Activated naive CD8-positive, alpha-beta T cell treated with anti-CD3 and anti-CD28 coated beads, Interleukin-2, amount 10 ng/mL, durations not matched to agents 7 days and 5 days (primary cell): Measurements from ENCODE around the gene MISP. TPM values are rescaled to one million over a fixed set of nuclear protein-coding genes. Genes with fewer than 3 reads are reported as not detected.
"Not testable (repeated sequence)": the region's sequence is repeated elsewhere in the genome, so short reads cannot be mapped to it uniquely, and the experiment has no call there.

Experiments used
- ATAC-seq: fragments of 150-1000 bp; cut with Tn5 transposase; one replicate; pipeline ENCODE4 v1.10.0; 2021; ENCODE audit warnings: low read depth, moderate library complexity
- POLR2A ChIA-PET: fragments of 350-600 bp; sonication (Branson Sonifier 250); formaldehyde crosslinking; loops from one replicate; lab custom pipeline; 2021; ENCODE audit warnings: antibody characterized with exemption; lab: Charles Lee
- DNase-seq: peaks from one replicate; pipeline ENCODE4 v3.0.0; 2021
- H3K27ac Mint-ChIP-seq: one replicate; pipeline ENCODE4 v1.8.0; 2022; ENCODE audit warnings: mild to moderate bottlenecking, mixed read lengths
- H3K27me3 Mint-ChIP-seq: one replicate; pipeline ENCODE4 v1.8.0; 2022; ENCODE audit warnings: mild to moderate bottlenecking, moderate library complexity, mixed read lengths
- H3K36me3 Mint-ChIP-seq: one replicate; pipeline ENCODE4 v1.8.0; 2021; ENCODE audit warnings: mild to moderate bottlenecking, mixed read lengths
- H3K4me1 Mint-ChIP-seq: one replicate; pipeline ENCODE4 v1.8.0; 2021; ENCODE audit warnings: mixed read lengths
- H3K4me3 Mint-ChIP-seq: one replicate; pipeline ENCODE4 v1.8.0; 2022; ENCODE audit warnings: mild to moderate bottlenecking, moderate library complexity, mixed read lengths
- H3K9me3 Mint-ChIP-seq: one replicate; pipeline ENCODE4 v1.8.0; 2021; ENCODE audit warnings: mixed read lengths
- total RNA-seq, 2 experiments: library from RNA; stranded (reverse); gene quantifications; one replicate each; pipeline ENCODE4 v1.2.3, GENCODE V29; 2021

The MISP gene
- total RNA-seq, 2 experiments from 2014 or later, result not detected

DNA sequence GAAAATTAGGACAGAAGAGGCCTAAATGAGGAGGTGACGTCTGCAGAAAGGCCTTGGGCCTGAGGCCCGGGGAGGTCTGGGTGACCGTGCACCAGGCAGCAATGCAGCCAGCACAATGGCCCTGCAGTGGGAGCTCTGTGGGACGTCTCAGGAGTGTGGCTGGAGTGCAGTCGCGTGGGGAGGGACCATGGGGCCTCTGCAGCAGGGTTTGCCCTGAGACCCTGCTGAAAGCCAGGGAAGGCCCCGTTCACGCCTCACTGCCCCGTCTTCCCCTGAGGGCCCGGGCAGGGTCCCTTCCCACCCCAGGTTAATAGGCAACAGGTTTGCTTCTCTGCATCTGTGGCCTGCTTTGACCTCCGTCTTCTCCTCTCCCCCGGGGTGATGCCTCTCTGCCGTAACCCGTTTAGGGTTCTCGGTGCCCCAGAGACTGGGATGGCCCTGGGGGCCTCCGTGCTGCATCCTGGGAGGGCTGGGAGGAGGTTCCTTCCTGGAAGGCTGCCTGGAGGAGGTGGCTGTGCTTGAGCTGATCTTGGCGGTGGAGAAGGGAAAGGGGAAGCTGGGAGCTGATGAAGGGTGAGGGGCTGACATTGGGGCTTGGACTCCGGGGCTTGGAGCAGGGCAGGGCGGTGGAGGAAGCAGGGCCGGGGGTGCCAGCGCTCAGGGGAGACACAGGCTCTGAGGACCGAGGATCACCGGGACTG, 32.5 kb upstream of the MISP start:
- no peak overlapping the region for H3K4me3 Mint-ChIP-seq
- H3K36me3 Mint-ChIP-seq, result no peaks in the 10 kb centered on the region
- peak overlapping the region; percentile 56 for H3K27ac Mint-ChIP-seq
- H3K4me1 Mint-ChIP-seq, result peaks cover 1% of the 10 kb centered on the region
- peaks cover 19% of the 10 kb centered on the region for H3K27me3 Mint-ChIP-seq
- no peak for DNase-seq
- peaks cover 7% of the 10 kb centered on the region for H3K9me3 Mint-ChIP-seq
- POLR2A ChIA-PET, result no interaction called here
- no peak for ATAC-seq

GRCh38 chr19:718991-719512, 31.9 kb upstream of the MISP start:
- Mint-ChIP-seq H3K27ac (no peak overlapping the region), H3K4me1 (peaks cover 1% of the 10 kb centered on the region), H3K9me3 (peaks cover 7% of the 10 kb centered on the region), H3K36me3 (no peaks in the 10 kb centered on the region), H3K27me3 (peaks cover 22% of the 10 kb centered on the region), H3K4me3 (no peak overlapping the region)
- ATAC-seq (no peak), DNase-seq (no peak)
- POLR2A ChIA-PET, result interaction anchor here (0.6 kb wide), 1 partner anchor 565 kb away, joined by 3 read pairs; no protein-coding TSS in a partner anchor

- H3K27me3 Mint-ChIP-seq, result peaks cover 23% of the 10 kb centered on the region
- H3K4me3 Mint-ChIP-seq, result no peak overlapping the region
- DNase-seq (no peak), ATAC-seq (no peak)
- H3K4me1 Mint-ChIP-seq, result peaks cover 1% of the 10 kb centered on the region
- peaks cover 7% of the 10 kb centered on the region for H3K9me3 Mint-ChIP-seq
- no peak overlapping the region for H3K27ac Mint-ChIP-seq
- POLR2A ChIA-PET, result no interaction called here
- H3K36me3 Mint-ChIP-seq, result no peaks in the 10 kb centered on the region
Measured at GRCh38 chr19:719636-720344, 31.1 kb upstream of the MISP start.

DNA sequence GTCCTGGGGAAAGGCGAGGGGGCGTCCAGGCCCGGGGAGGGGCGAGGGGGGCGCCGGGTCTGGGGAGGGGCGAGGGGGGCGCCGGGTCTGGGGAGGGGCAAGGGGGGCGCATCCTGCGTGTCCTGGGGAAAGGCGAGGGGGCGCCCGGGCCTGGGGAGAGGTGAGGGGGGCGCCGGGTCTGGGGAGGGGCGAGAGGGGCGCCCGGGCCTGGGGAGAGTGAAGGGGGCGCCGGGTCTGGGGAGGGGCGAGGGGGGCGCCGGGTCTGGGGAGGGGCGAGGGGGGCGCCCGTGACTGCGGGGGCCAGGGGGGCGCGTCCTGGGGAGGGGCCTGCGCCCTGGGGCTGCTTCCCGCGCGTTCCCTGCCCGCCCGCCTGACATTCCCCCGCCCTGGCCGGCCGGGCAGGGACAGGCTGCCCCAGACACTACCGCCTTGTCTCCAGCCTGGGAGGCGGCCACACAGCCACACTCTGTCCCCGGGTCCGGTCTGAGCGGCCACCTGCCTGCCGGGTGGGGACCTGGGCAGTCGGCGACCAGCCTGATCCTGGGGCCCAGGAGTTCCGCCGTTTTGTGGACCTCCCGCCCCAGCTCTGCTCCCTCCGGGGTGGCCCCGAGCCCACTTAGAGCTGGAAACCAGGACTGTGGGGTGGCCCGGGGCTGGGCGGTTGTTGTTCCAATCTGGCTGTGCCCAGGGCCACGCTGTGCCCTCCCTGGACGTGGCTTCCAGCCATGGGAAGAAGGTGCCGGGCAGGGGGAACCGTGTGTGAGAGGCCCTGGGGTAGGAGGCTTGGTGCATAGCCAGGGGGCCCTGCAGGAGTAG, 30.4 kb upstream of the MISP start:
- Mint-ChIP-seq H3K36me3 (no peaks in the 10 kb centered on the region), H3K4me1 (peaks cover 1% of the 10 kb centered on the region), H3K27ac (no peak overlapping the region), H3K27me3 (peaks cover 20% of the 10 kb centered on the region), H3K4me3 (no peak overlapping the region), H3K9me3 (peaks cover 3% of the 10 kb centered on the region)
- POLR2A ChIA-PET, result no interaction called here
- ATAC-seq, result no peak
- DNase-seq, result no peak

DNA sequence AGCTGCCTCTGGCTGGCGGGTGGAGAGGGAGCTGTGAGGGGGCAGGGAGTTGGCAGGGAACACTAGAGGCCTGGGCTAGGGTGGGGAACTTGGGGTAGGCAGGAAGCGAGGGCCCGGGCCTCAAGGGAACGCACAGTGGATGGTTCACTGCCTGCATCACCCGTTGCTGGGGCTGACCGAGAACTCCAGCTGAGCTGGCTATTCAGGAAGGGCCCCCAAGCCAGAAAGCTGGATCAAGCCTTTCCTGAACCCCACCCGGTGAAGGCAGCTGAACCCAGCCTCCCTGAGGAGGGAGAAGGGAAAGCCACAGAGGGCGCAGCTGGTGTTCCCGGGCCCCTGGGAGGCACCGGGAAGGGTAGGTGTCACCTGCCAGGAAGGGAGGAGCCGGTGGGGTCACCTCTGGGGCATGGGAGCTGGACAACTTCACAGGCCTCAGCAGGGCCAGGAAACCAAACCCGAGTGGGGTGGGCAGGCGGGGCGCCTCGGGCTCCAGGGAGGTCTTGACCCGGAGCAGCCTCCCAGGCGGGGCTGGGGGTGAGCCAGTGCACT, 28.3 kb upstream of the MISP start:
- no peak for DNase-seq
- Mint-ChIP-seq H3K4me1 (peaks cover 1% of the 10 kb centered on the region), H3K36me3 (no peaks in the 10 kb centered on the region), H3K4me3 (no peak overlapping the region), H3K27me3 (peaks cover 18% of the 10 kb centered on the region), H3K9me3 (no peaks in the 10 kb centered on the region), H3K27ac (no peak overlapping the region)
- ATAC-seq, result no peak
- POLR2A ChIA-PET, result no interaction called here

DNA sequence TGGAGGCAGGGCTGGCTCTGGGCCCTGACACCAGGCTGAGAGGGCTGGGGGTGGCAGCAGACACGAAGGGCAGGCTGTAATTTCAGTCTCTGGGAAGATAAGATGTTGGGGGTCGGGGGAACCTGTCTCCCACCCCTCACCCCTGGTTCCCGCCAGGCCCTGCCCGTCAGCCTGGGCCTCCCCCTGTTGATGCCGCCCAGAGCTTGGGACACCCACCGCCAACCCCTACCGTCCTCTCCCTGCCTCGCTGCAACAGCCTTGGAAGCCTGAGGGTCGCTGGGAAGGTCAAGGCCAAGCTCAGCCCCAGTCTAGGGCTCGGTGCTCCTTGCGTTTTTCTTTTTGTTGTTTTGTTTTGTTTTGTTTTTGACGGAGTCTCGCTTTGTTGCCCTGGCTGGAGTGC, 27.7 kb upstream of the MISP start:
- no peak overlapping the region for H3K4me3 Mint-ChIP-seq
- ATAC-seq, result no peak
- H3K27me3 Mint-ChIP-seq, result peaks cover 13% of the 10 kb centered on the region

DNA sequence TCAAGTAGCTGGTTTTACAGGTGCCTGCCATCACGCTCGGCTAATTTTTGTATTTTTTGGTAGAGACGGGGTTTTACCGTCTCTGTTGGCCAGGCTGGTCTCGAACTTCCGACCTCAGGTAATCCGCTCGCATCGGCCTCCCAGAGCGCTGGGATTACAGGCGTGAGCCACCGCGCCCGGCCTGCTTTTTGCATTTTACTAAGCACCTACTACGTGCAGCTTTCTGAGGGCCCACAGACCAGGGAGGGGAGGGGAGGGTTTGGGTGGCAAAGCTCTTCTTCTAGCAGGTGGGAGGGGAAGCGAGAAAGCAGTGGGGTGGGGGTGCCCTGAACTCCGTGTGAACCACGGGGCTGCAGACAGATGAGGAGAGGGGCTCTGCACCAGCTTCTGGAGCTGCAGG, 27.2 kb upstream of the MISP start:
- no peak overlapping the region for H3K27ac Mint-ChIP-seq
- H3K4me3 Mint-ChIP-seq, result no peak overlapping the region
- H3K9me3 Mint-ChIP-seq, result no peaks in the 10 kb centered on the region
- ATAC-seq (no peak), DNase-seq (no peak)
- no peaks in the 10 kb centered on the region for H3K36me3 Mint-ChIP-seq
- peaks cover 9% of the 10 kb centered on the region for H3K27me3 Mint-ChIP-seq
- POLR2A ChIA-PET, result no interaction called here
- no peaks in the 10 kb centered on the region for H3K4me1 Mint-ChIP-seq

More for the DNA sequence above, 27.7 kb upstream of the MISP start:
- Mint-ChIP-seq H3K27ac (no peak overlapping the region), H3K36me3 (no peaks in the 10 kb centered on the region), H3K9me3 (no peaks in the 10 kb centered on the region), H3K4me1 (peaks cover 1% of the 10 kb centered on the region)
- POLR2A ChIA-PET, result no interaction called here
- no peak for DNase-seq

GRCh38 chr19:725461-726089, 25.3 kb upstream of the MISP start:
- Mint-ChIP-seq H3K4me3 (no peak overlapping the region), H3K36me3 (no peaks in the 10 kb centered on the region), H3K27ac (no peak overlapping the region), H3K4me1 (no peaks in the 10 kb centered on the region), H3K9me3 (no peaks in the 10 kb centered on the region), H3K27me3 (peaks cover 6% of the 10 kb centered on the region)
- POLR2A ChIA-PET, result interaction anchor here (1.4 kb wide), 1 partner anchor 62 kb away, joined by 3 read pairs; the partner anchor contains the start of gene RNF126
- DNase-seq (no peak), ATAC-seq (no peak)

- Mint-ChIP-seq H3K4me1 (no peaks in the 10 kb centered on the region), H3K36me3 (no peaks in the 10 kb centered on the region), H3K27me3 (peaks cover 4% of the 10 kb centered on the region), H3K27ac (no peak overlapping the region), H3K9me3 (no peaks in the 10 kb centered on the region), H3K4me3 (no peak overlapping the region)
- ATAC-seq (no peak), DNase-seq (no peak)
- POLR2A ChIA-PET, result interaction anchor here (0.6 kb wide), 1 partner anchor 136 kb away, joined by 3 read pairs; no protein-coding TSS in a partner anchor
Measured at GRCh38 chr19:726993-727956, 23.6 kb upstream of the MISP start.

DNA sequence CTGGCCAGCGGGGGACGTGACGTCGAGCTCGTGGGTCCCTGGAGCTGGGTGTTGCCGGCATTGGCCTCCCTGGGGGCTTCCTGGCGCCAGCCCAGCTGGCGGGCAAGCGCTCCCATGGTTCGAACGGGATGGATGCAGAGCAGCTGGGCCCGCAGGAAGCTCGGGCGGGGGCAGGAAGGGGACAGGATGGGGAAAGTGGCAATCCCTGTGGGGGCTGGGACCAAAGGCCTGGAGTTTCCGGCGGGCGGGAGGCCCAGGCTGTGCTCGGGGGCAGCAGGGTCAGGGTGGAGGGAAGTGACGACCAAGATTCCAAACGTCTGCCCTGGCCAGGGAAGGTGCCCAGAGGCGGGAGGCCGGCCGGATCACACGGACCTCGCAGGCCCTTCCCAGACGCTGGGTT, 22.9 kb upstream of the MISP start:
- Mint-ChIP-seq H3K27me3 (peaks cover 4% of the 10 kb centered on the region), H3K36me3 (no peaks in the 10 kb centered on the region), H3K27ac (no peak overlapping the region), H3K9me3 (no peaks in the 10 kb centered on the region), H3K4me1 (peaks cover 1% of the 10 kb centered on the region), H3K4me3 (no peak overlapping the region)
- no peak for ATAC-seq
- DNase-seq, result no peak
- POLR2A ChIA-PET, result interaction anchor here (0.6 kb wide), 1 partner anchor 135 kb away, joined by 3 read pairs; no protein-coding TSS in a partner anchor

DNA sequence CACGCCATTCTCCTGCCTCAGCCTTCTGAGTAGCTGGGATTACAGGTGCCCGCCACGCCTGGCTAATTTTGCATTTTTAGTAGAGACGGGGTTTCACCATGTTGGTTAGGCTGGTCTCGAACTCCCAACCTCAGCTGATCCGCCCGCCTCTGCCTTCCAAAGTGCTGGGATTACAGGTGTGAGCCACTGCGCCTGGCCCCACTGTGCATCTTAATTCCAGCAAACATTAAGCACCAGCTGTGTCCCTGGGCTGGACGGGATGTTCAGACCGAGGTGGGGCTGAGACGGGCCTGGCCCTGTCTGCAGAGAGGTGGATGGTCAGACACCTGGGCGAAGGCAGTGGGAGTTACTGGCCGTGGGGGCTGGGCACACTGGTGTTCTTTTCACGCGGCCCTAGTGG, 21.3 kb upstream of the MISP start:
- H3K9me3 Mint-ChIP-seq, H3K27ac Mint-ChIP-seq, DNase-seq, POLR2A ChIA-PET, H3K4me1 Mint-ChIP-seq, H3K36me3 Mint-ChIP-seq, ATAC-seq, H3K27me3 Mint-ChIP-seq, H3K4me3 Mint-ChIP-seq: not testable (repeated sequence)
